ENCODE results near the gene SLC2A4RG. TPM values are rescaled to one million over a fixed set of nuclear protein-coding genes. Genes with fewer than 3 reads are reported as not detected.

Gene SLC2A4RG
- total and polyA plus RNA-seq, 4 donors = 18.8 to 121 (median 61.3) TPM

GRCh38 chr20:63756648-63756991 lies 17.0 kb downstream of the SLC2A4RG start:
- Histone ChIP-seq H3K4me3 (no peak overlapping the region), H3K9ac (ENCODE audit: insufficient read depth in 1 of 2, low read length in 2 of 2) (no peak overlapping the region), H3K27me3 (ENCODE audit: control insufficient read depth in 3 of 3, insufficient read depth in 3 of 3, low read length in 2 of 3) (no peaks in the 10 kb centered on the region), H3K27ac (ENCODE audit: low read depth in 1 of 2, low read length in 1 of 2) (no peak overlapping the region), H3K9me3 (ENCODE audit: control insufficient read depth in 4 of 4, insufficient read depth in 3 of 4, low read length in 3 of 4) (no peaks in the 10 kb centered on the region), H3K4me1 (ENCODE audit: control insufficient read depth in 5 of 5, insufficient read depth in 5 of 5, low read length in 5 of 5) (no peaks in the 10 kb centered on the region), H3K36me3 (ENCODE audit: control insufficient read depth in 4 of 4, insufficient read depth in 4 of 4, low read length in 4 of 4) (peaks cover 0 to 4% (median 0%) of the 10 kb centered on the region in 4 donors)
- WGBS, 2 donors = 46 to 64% methylated on average over 8 of the region's 8 CpGs
- TF ChIP-seq, protein P1, sequence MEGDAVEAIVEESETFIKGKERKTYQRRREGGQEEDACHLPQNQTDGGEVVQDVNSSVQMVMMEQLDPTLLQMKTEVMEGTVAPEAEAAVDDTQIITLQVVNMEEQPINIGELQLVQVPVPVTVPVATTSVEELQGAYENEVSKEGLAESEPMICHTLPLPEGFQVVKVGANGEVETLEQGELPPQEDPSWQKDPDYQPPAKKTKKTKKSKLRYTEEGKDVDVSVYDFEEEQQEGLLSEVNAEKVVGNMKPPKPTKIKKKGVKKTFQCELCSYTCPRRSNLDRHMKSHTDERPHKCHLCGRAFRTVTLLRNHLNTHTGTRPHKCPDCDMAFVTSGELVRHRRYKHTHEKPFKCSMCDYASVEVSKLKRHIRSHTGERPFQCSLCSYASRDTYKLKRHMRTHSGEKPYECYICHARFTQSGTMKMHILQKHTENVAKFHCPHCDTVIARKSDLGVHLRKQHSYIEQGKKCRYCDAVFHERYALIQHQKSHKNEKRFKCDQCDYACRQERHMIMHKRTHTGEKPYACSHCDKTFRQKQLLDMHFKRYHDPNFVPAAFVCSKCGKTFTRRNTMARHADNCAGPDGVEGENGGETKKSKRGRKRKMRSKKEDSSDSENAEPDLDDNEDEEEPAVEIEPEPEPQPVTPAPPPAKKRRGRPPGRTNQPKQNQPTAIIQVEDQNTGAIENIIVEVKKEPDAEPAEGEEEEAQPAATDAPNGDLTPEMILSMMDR (IDR thresholded peaks at IDR 0.05; ENCODE audit: control extremely low read depth, extremely low read depth) = no peak
- ATAC-seq (ENCODE audit: insufficient read depth, low FRiP score) (no peak), DNase-seq (peak in 1 of 3 donors; percentile 2)

- Histone ChIP-seq H3K36me3 (ENCODE audit: control insufficient read depth in 4 of 4, insufficient read depth in 4 of 4, low read length in 4 of 4) (no peaks in the 10 kb centered on the region), H3K4me1 (ENCODE audit: control insufficient read depth in 5 of 5, insufficient read depth in 5 of 5, low read length in 5 of 5) (no peaks in the 10 kb centered on the region), H3K27me3 (ENCODE audit: control insufficient read depth in 3 of 3, insufficient read depth in 3 of 3, low read length in 2 of 3) (no peaks in the 10 kb centered on the region), H3K9ac (ENCODE audit: insufficient read depth in 1 of 2, low read length in 2 of 2) (no peak overlapping the region), H3K9me3 (ENCODE audit: control insufficient read depth in 4 of 4, insufficient read depth in 3 of 4, low read length in 3 of 4) (no peaks in the 10 kb centered on the region), H3K4me3 (no peak overlapping the region), H3K27ac (ENCODE audit: low read depth in 1 of 2, low read length in 1 of 2) (no peak overlapping the region)
- DNase-seq (no peak), ATAC-seq (ENCODE audit: insufficient read depth, low FRiP score) (no peak)
- WGBS, 2 donors = 89 to 92% methylated on average over 7 of the region's 7 CpGs
- TF ChIP-seq, protein P1 (IDR thresholded peaks at IDR 0.05; ENCODE audit: control extremely low read depth, extremely low read depth) = no peak
Measured at GRCh38 chr20:63758152-63758551, 18.6 kb downstream of the SLC2A4RG start.

DNA sequence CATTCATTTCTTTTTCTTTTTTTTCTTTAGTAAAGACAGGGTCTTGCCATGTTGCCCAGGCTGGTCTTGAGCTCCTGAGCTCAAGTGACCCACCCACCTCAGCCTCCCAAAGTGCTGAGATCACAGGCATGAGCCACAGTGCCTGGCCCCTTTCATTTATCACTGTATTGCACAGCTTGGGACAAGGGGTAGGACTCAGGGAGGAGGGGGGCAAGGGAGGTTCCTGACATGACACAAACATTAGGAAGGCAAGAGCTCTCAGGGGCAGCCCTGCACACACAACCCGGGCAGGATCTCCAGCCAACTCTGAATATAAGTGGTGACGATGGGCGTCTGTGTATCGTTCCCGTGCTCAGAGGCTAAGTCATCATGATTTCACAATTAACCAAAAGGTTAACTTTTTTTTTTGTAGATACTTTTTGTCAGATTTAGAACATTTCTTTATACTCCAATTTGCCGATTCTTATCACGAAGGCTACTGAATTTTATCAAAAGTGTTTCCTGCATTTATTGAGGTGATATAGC lies 19.9 kb downstream of the SLC2A4RG start:
- ATAC-seq (ENCODE audit: insufficient read depth, low FRiP score) = no peak

More for the DNA sequence above, 19.9 kb downstream of the SLC2A4RG start:
- Histone ChIP-seq H3K36me3 (ENCODE audit: control insufficient read depth in 4 of 4, insufficient read depth in 4 of 4, low read length in 4 of 4) (no peaks in the 10 kb centered on the region), H3K4me1 (ENCODE audit: control insufficient read depth in 5 of 5, insufficient read depth in 5 of 5, low read length in 5 of 5) (no peaks in the 10 kb centered on the region), H3K9ac (ENCODE audit: insufficient read depth in 1 of 2, low read length in 2 of 2) (no peak overlapping the region), H3K4me3 (no peak overlapping the region), H3K27ac (ENCODE audit: low read depth in 1 of 2, low read length in 1 of 2) (no peak overlapping the region), H3K27me3 (ENCODE audit: control insufficient read depth in 3 of 3, insufficient read depth in 3 of 3, low read length in 2 of 3) (no peaks in the 10 kb centered on the region), H3K9me3 (ENCODE audit: control insufficient read depth in 4 of 4, insufficient read depth in 3 of 4, low read length in 3 of 4) (no peaks in the 10 kb centered on the region)
- WGBS, 2 donors = 70 to 83% methylated on average over 7 of the region's 7 CpGs
- DNase-seq = no peak
- TF ChIP-seq, protein P1 (IDR thresholded peaks at IDR 0.05; ENCODE audit: control extremely low read depth, extremely low read depth) = no peak
